B cell (primary cell): ENCODE data around the gene S100A12. TPM values are rescaled to one million over a fixed set of nuclear protein-coding genes. Genes with fewer than 3 reads are reported as not detected.

ENCODE experiments used
- ATAC-seq: fragments of 200-7000 bp; cut with Tn5 transposase; one replicate; pipeline ENCODE4 v1.10.0; 2021; ENCODE audit warnings: low read depth, mild to moderate bottlenecking, moderate number of reproducible peaks, moderate library complexity
- CTCF ChIA-PET: fragments of 350-600 bp; sonication (Branson Sonifier 250); formaldehyde crosslinking; loops from one replicate; lab custom pipeline; 2021; ENCODE audit warnings: antibody characterized with exemption, inconsistent platforms; lab: Charles Lee
- POLR2A ChIA-PET: fragments of 350-600 bp; sonication (Branson Sonifier 250); formaldehyde crosslinking; loops from one replicate; lab custom pipeline; 2021; ENCODE audit warnings: antibody characterized with exemption; lab: Charles Lee
- DNase-seq: peaks from one replicate; pipeline ENCODE4 v3.0.0; 2013
- H2AFZ ChIP-seq: 2 replicates; pipeline ENCODE4 v1.6.1; 2012; ENCODE audit warnings: mild to moderate bottlenecking, low read depth, low read length; ENCODE audit not compliant: insufficient read depth, poor library complexity, severe bottlenecking
- H3K27ac ChIP-seq, 2 donors: 1 replicate in 1 of 2; 2 replicates in 1 of 2; pipeline ENCODE4 v1.5.1; 2012 to 2013; ENCODE audit warnings: low read length in 2 of 2, mild to moderate bottlenecking in 2 of 2, moderate library complexity in 1 of 2
- H3K27me3 ChIP-seq, 4 experiments: fragments of 200-600 bp in 1 of 4; sonication (generic) in 1 of 4; replicated peaks in 1 of 4; 1 replicate in 2 of 4; 2 replicates in 2 of 4; pipeline versions ENCODE4 v1.6.1 to v1.7.0; 2013 to 2016; ENCODE audit warnings: low read length in 3 of 4, mild to moderate bottlenecking in 2 of 4, mixed read lengths in 1 of 4, moderate library complexity in 1 of 4; ENCODE audit not compliant: insufficient read depth in 4 of 4, control insufficient read depth in 3 of 4; ENCODE audit errors: control extremely low read depth in 1 of 4
- H3K36me3 ChIP-seq, 2 experiments: replicated peaks in 1 of 2; 1 replicate in 1 of 2; 2 replicates in 1 of 2; pipeline versions ENCODE4 v1.6.1 to v1.7.1; 2013; ENCODE audit warnings: low read length in 1 of 2; ENCODE audit not compliant: insufficient read depth in 2 of 2, control insufficient read depth in 1 of 2; ENCODE audit errors: control extremely low read depth in 1 of 2, extremely low read depth in 1 of 2
- H3K4me1 ChIP-seq, 2 donors: fragments of 200-600 bp in 1 of 2; sonication (generic) in 1 of 2; 1 replicate in 1 of 2; 2 replicates in 1 of 2; pipeline versions ENCODE4 v1.5.1 to v1.6.1; 2013 to 2017; ENCODE audit warnings: low read length in 2 of 2; ENCODE audit not compliant: control insufficient read depth in 2 of 2, insufficient read depth in 2 of 2
- H3K4me2 ChIP-seq: replicated peaks from 2 replicates; pipeline ENCODE3; 2012; ENCODE audit warnings: mild to moderate bottlenecking, low read depth, low read length; ENCODE audit not compliant: poor library complexity, severe bottlenecking
- H3K4me3 ChIP-seq, 5 experiments: fragments of 200-600 bp in 1 of 5; sonication (generic) in 1 of 5; 1 replicate in 3 of 5; 2 replicates in 2 of 5; pipeline versions ENCODE4 v1.5.1 to v1.7.0; 2011 to 2016; ENCODE audit warnings: low read length in 4 of 5, mild to moderate bottlenecking in 4 of 5, low read depth in 2 of 5, control low read depth in 1 of 5, moderate library complexity in 1 of 5; ENCODE audit not compliant: insufficient read depth in 1 of 5; ENCODE audit errors: control extremely low read depth in 1 of 5, extremely low read depth in 1 of 5
- H3K79me2 ChIP-seq: fragments of 200-600 bp; sonication (generic); one replicate; pipeline ENCODE4 v1.6.0; 2016; ENCODE audit warnings: low read length; ENCODE audit not compliant: control insufficient read depth, insufficient read depth
- H3K9ac ChIP-seq: fragments of 200-600 bp; sonication (generic); 2 replicates; pipeline ENCODE4 v1.6.1; 2017; ENCODE audit warnings: mild to moderate bottlenecking, low read length, moderate library complexity
- H3K9me3 ChIP-seq, 3 donors: one replicate each; pipeline versions ENCODE4 v1.6.1 to v1.7.1; 2013; ENCODE audit warnings: low read length in 2 of 3; ENCODE audit not compliant: control insufficient read depth in 2 of 3, insufficient read depth in 1 of 3; ENCODE audit errors: control extremely low read depth in 1 of 3
- H4K20me1 ChIP-seq: 2 replicates; pipeline ENCODE4 v1.6.0; 2012; ENCODE audit warnings: mild to moderate bottlenecking, low read length; ENCODE audit not compliant: insufficient read depth, control insufficient read depth, poor library complexity, severe bottlenecking
- H3K27ac Mint-ChIP-seq: one replicate; pipeline ENCODE4 v1.8.0; 2021; ENCODE audit warnings: mixed read lengths
- H3K27me3 Mint-ChIP-seq: one replicate; pipeline ENCODE4 v1.8.0; 2021; ENCODE audit warnings: mixed read lengths
- H3K4me1 Mint-ChIP-seq: one replicate; pipeline ENCODE4 v1.8.0; 2021; ENCODE audit warnings: mixed read lengths
- H3K4me3 Mint-ChIP-seq: one replicate; pipeline ENCODE4 v1.8.0; 2021; ENCODE audit warnings: mixed read lengths
- H3K9me3 Mint-ChIP-seq: one replicate; pipeline ENCODE4 v1.8.0; 2022; ENCODE audit warnings: mixed read lengths; ENCODE audit not compliant: insufficient read depth
- CTCF ChIP-seq: fragments of 200-600 bp; IDR thresholded peaks from one replicate; pipeline ENCODE4 v1.8.0; 2022; ENCODE audit warnings: antibody characterized with exemption, mild to moderate bottlenecking
- EZH2 ChIP-seq: IDR thresholded peaks from 2 replicates; pipeline ENCODE4 v1.6.1; 2012; ENCODE audit warnings: borderline replicate concordance, low read depth, mild to moderate bottlenecking, moderate library complexity, low read length; ENCODE audit not compliant: insufficient read depth, poor library complexity, severe bottlenecking
- WGBS: methylation state at CpG from one replicate; pipeline ENCODE4 v1.1.5; 2013; ENCODE audit warnings: missing lambda C conversion rate; ENCODE audit not compliant: insufficient coverage; 5-methylcytosine and 5-hydroxymethylcytosine counted together
- intact Hi-C: fragments of 100-400 bp; cut with micrococcal nuclease; formaldehyde crosslinking; loops from one replicate; pipeline ENCODE4 v1.10.0; 2022
- polyA plus RNA-seq: library from polyadenylated mRNA; depleted of rRNA; stranded (reverse); fragments of >200 nt; gene quantifications from 2 replicates; pipeline ENCODE4 v1.2.3, GENCODE V29; 2012
- total RNA-seq, 2 donors: library from RNA; stranded (reverse); fragments of 120-200 nt in 1 of 2; gene quantifications; 1 replicate in 1 of 2; 2 replicates in 1 of 2; pipeline versions ENCODE4 v1.2.3 to v1.2.4, GENCODE V29; 2013 to 2022

Gene S100A12
- total and polyA plus RNA-seq, 2 donors (not counting 1 experiment from before 2014, with no cell fraction given) = 3.4 TPM; not detected in 1

- peaks cover 63% of the 10 kb centered on the region for H3K27me3 Mint-ChIP-seq
- H3K4me3 Mint-ChIP-seq = no peak overlapping the region
- WGBS = 100% methylated on average over 3 of the region's 4 CpGs
- H3K79me2 ChIP-seq = no peaks in the 10 kb centered on the region
- POLR2A ChIA-PET = no interaction called here
- no peaks in the 10 kb centered on the region for H4K20me1 ChIP-seq
- H3K9ac ChIP-seq = no peak overlapping the region
- no peaks in the 10 kb centered on the region for H3K9me3 Mint-ChIP-seq
- peaks cover 12 to 18% of the 10 kb centered on the region in 2 donors for H3K4me1 ChIP-seq
- no peak overlapping the region for H2AFZ ChIP-seq
- no peak overlapping the region for H3K4me2 ChIP-seq
- peaks cover 20% of the 10 kb centered on the region for H3K4me1 Mint-ChIP-seq
- no peaks in the 10 kb centered on the region for H3K36me3 ChIP-seq
- peaks cover 0 to 59% (median 17%) of the 10 kb centered on the region in 4 experiments for H3K27me3 ChIP-seq
- H3K27ac ChIP-seq = no peak overlapping the region
- no peak for TF ChIP-seq CTCF
- intact Hi-C loops = no loop called here
- CTCF ChIA-PET = no interaction called here
- H3K4me3 ChIP-seq = no peak overlapping the region
- no peaks in the 10 kb centered on the region for H3K9me3 ChIP-seq
- DNase-seq (no peak), ATAC-seq (no peak)
- no peak overlapping the region for H3K27ac Mint-ChIP-seq
Measured at GRCh38 chr1:153341431-153341934, 33.9 kb downstream of the S100A12 start.

- Mint-ChIP-seq H3K4me3 (no peak overlapping the region), H3K9me3 (no peaks in the 10 kb centered on the region)
Measured at GRCh38 chr1:153340356-153340755, 35.1 kb downstream of the S100A12 start.

More at GRCh38 chr1:153340356-153340755, 35.1 kb downstream of the S100A12 start:
- Histone ChIP-seq H3K79me2 (no peaks in the 10 kb centered on the region), H3K4me1 (peaks cover 1 to 6% of the 10 kb centered on the region in 2 donors), H3K9me3 (no peaks in the 10 kb centered on the region), H3K4me2 (no peak overlapping the region), H3K36me3 (no peaks in the 10 kb centered on the region), H3K9ac (no peak overlapping the region), H4K20me1 (no peaks in the 10 kb centered on the region), H3K4me3 (no peak overlapping the region), H2AFZ (no peak overlapping the region), H3K27me3 (peaks cover 0 to 51% (median 14%) of the 10 kb centered on the region in 4 experiments), H3K27ac (no peak overlapping the region)
- intact Hi-C loops = no loop called here
- DNase-seq (no peak), ATAC-seq (no peak)
- TF ChIP-seq CTCF (no peak), EZH2 (no peak)
- H3K4me1 Mint-ChIP-seq = peaks cover 9% of the 10 kb centered on the region
- POLR2A ChIA-PET = no interaction called here
- H3K27ac Mint-ChIP-seq = no peak overlapping the region
- H3K27me3 Mint-ChIP-seq = peaks cover 58% of the 10 kb centered on the region
- 97% methylated on average over 9 of the region's 10 CpGs for WGBS
- CTCF ChIA-PET = no interaction called here
